ENCODE measurements around the gene TMEM45B.
"Not testable (repeated sequence)": the region's sequence is repeated elsewhere in the genome, so short reads cannot be mapped to it uniquely, and the experiment has no call there.

DNA sequence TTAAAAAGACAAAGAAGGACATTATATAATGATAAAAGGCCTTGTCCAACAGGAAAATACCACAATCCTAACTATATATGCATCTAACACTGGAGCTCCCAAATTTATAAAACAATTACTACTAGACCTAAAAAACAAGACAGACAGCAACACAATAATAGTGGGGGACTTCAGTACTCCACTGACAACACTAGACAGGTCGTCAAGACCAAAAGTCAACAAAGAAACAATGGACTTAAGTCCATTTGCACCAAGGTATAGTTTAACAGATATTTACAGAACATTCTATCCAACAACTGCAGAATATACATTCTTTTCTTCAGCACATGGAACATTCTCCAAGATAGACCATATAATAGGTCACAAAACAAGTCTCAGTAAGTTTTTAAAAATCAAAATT lies 15.5 kb upstream of the TMEM45B start:
- TF ChIP-seq CTCF, POLR2A (IDR thresholded peaks at IDR 0.05): not testable (repeated sequence)
